HG02798 (cell line): Measurements from ENCODE around the gene SYNPR.

ENCODE experiments used
- ATAC-seq: cut with Tn5 transposase; IDR thresholded peaks from one replicate; pipeline ENCODE4 v1.9.1; 2021; ENCODE audit warnings: mild to moderate bottlenecking; ENCODE audit not compliant: unreplicated experiment, poor library complexity

The SYNPR gene

GRCh38 chr3:63462732-63463131 is 184.6 kb downstream of the SYNPR start:
- no peak for ATAC-seq

GRCh38 chr3:63467392-63467791 is 189.3 kb downstream of the SYNPR start:
- no peak for ATAC-seq

- ATAC-seq = no peak
These were observed 192.6 kb downstream of the SYNPR start for GRCh38 chr3:63470745-63471144.

- ATAC-seq = no peak
These were observed 193.7 kb downstream of the SYNPR start for GRCh38 chr3:63471781-63472180.

GRCh38 chr3:63473641-63474166 is 195.6 kb downstream of the SYNPR start:
- ATAC-seq = no peak

GRCh38 chr3:63474828-63475518 is 196.9 kb downstream of the SYNPR start:
- ATAC-seq = no peak

GRCh38 chr3:63477494-63478129 is 199.5 kb downstream of the SYNPR start:
- no peak for ATAC-seq

- ATAC-seq = no peak
These were observed 201.0 kb downstream of the SYNPR start for GRCh38 chr3:63478990-63479660.

GRCh38 chr3:63479661-63480035 is 201.5 kb downstream of the SYNPR start:
- no peak for ATAC-seq

- no peak for ATAC-seq
These were observed 203.5 kb downstream of the SYNPR start for GRCh38 chr3:63481627-63482026.

- no peak for ATAC-seq
These were observed 204.2 kb downstream of the SYNPR start for GRCh38 chr3:63482341-63482740.

GRCh38 chr3:63492464-63492863 is 214.4 kb downstream of the SYNPR start:
- ATAC-seq = no peak

GRCh38 chr3:63493101-63493500 is 215.0 kb downstream of the SYNPR start:
- no peak for ATAC-seq

- no peak for ATAC-seq
These were observed 216.5 kb downstream of the SYNPR start for GRCh38 chr3:63494646-63495045.

GRCh38 chr3:63497641-63498040 is 219.5 kb downstream of the SYNPR start:
- no peak for ATAC-seq

GRCh38 chr3:63500196-63500595 is 222.1 kb downstream of the SYNPR start:
- no peak for ATAC-seq

GRCh38 chr3:63508305-63508704 is 230.2 kb downstream of the SYNPR start:
- no peak for ATAC-seq

GRCh38 chr3:63508771-63509170 is 230.7 kb downstream of the SYNPR start:
- no peak for ATAC-seq

GRCh38 chr3:63513791-63514190 is 235.7 kb downstream of the SYNPR start:
- no peak for ATAC-seq

GRCh38 chr3:63514678-63515077 is 236.6 kb downstream of the SYNPR start:
- no peak for ATAC-seq

GRCh38 chr3:63519426-63519825 is 241.3 kb downstream of the SYNPR start:
- ATAC-seq = no peak
